Left kidney (tissue), 2 donors: ENCODE results near the gene STRN3. TPM values are rescaled to one million over a fixed set of nuclear protein-coding genes. Genes with fewer than 3 reads are reported as not detected.
"Not testable (repeated sequence)": the region's sequence is repeated elsewhere in the genome, so short reads cannot be mapped to it uniquely, and the experiment has no call there.

ENCODE experiments used
- DNase-seq: peaks from one replicate; pipeline ENCODE4 v3.0.0-alpha.2; 2013
- polyA plus RNA-seq: library from polyadenylated mRNA; unstranded; fragments of 120-200 nt; gene quantifications from one replicate; pipeline ENCODE4 v1.2.1, GENCODE V29; 2013; ENCODE audit not compliant: insufficient read length

Gene STRN3
- polyA plus RNA-seq, 1 donor = 59.5 TPM

GRCh38 chr14:30915596-30915995 lies 110.6 kb downstream of the STRN3 start:
- DNase-seq = no peak

- DNase-seq = no peak
Measured at GRCh38 chr14:30914812-30915211, 111.4 kb downstream of the STRN3 start.

- DNase-seq = no peak
Measured at GRCh38 chr14:30908826-30909225, 117.4 kb downstream of the STRN3 start.

- DNase-seq = no peak
Measured at GRCh38 chr14:30907659-30908057, 118.5 kb downstream of the STRN3 start.

- peak; percentile 8 for DNase-seq
Measured at GRCh38 chr14:30906752-30907658, 119.2 kb downstream of the STRN3 start.

- no peak for DNase-seq
Measured at GRCh38 chr14:30903285-30904124, 122.7 kb downstream of the STRN3 start.

- not testable (repeated sequence) for DNase-seq
Measured at GRCh38 chr14:30897121-30897520, 129.1 kb downstream of the STRN3 start.

GRCh38 chr14:30896435-30896834 lies 129.7 kb downstream of the STRN3 start:
- no peak for DNase-seq

- no peak for DNase-seq
Measured at GRCh38 chr14:30894923-30895515, 131.2 kb downstream of the STRN3 start.

- no peak for DNase-seq
Measured at GRCh38 chr14:30893819-30894218, 132.4 kb downstream of the STRN3 start.

GRCh38 chr14:30889244-30889594 lies 137.0 kb downstream of the STRN3 start:
- no peak for DNase-seq

GRCh38 chr14:30888480-30889243 lies 137.5 kb downstream of the STRN3 start:
- no peak for DNase-seq

GRCh38 chr14:30885840-30886740 lies 140.1 kb downstream of the STRN3 start:
- no peak for DNase-seq

GRCh38 chr14:30884901-30885300 lies 141.3 kb downstream of the STRN3 start:
- DNase-seq = no peak

- DNase-seq = no peak
Measured at GRCh38 chr14:30883508-30884294, 142.5 kb downstream of the STRN3 start.

GRCh38 chr14:30882431-30882830 lies 143.7 kb downstream of the STRN3 start:
- no peak for DNase-seq

- DNase-seq = no peak
Measured at GRCh38 chr14:30876692-30877091, 149.5 kb downstream of the STRN3 start.

- peak; percentile 12 for DNase-seq
Measured at GRCh38 chr14:30875788-30876053, 150.5 kb downstream of the STRN3 start.

GRCh38 chr14:30874999-30875787 lies 151.0 kb downstream of the STRN3 start:
- peak; percentile 13 for DNase-seq
